RPMI8226 (cell line): Measurements from ENCODE around the gene PRKAG2.
"Not testable (repeated sequence)": the region's sequence is repeated elsewhere in the genome, so short reads cannot be mapped to it uniquely, and the experiment has no call there.

ENCODE experiments used
- DNase-seq: peaks from one replicate; pipeline ENCODE4 v3.0.0-alpha.2; 2015

Gene PRKAG2

GRCh38 chr7:151797667-151798307 is 79.1 kb downstream of the PRKAG2 start:
- not testable (repeated sequence) for DNase-seq

DNA sequence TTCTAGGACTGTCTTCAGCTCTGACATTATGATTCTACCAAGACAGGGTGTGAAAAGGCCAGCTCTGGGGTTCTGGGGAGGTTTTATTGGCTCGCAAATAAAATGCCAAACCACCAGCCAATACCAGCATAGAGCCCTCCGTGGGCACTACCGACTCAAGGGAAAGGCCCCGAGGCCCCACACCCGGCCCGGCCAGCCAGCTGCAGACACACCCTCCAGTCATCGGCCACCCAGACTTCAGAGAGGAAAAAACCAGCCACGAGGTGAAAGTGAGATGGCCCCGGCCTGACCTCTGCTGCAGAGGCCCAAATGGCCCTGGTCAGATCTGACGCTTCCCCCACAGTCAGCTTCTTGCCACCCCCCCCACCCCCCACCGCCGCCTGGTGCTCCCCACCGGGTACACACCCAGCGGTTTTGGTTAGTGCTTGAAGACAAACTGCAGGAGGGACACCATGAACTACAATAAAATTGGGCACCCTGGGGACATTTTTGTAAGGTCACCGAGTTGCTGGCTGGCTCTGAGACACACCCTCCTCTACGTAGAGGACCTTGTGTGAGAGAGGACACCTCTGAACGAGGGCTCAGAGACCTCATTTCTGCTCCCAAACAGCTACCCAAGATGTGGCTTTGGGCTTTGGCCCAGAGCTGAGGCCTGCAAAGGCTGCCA is 79.9 kb downstream of the PRKAG2 start:
- DNase-seq, result no peak

DNA sequence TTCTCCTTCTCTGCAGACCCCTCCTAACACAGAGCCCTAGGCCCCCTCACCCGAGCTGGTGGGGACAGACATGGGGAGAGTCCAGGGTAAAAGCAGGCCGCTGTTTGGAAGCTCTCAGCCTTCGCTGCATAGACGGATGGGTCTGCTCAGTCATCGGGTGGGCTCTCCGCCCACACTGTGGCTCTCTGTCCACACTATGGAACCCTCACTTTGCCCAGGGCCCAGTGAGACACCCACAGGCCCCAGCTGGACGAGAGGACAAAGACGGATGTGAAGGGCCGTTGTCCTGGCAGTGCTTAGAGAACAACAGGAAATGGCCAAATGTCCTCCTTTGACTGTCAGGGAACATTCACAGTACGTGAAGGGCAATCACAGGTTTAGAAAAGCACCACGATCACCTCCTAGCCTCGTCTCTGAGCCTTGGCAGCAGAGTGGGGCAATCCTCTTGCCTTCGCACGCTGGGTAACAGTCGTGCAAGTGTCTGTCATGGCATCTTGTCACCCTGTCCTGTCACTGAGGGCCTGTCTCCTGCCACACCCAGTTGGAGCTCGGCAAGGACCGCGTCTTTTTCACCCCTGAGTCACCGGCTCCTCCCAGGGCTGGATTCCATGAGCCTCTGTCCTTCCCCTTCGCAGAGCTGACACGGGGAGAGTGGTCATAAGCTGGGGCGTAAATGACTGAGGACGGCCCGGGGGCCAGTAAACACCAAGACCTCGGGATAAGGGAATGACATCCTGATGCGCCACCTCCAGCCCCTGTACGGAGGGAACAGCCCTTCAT is 80.6 kb downstream of the PRKAG2 start:
- no peak for DNase-seq

DNA sequence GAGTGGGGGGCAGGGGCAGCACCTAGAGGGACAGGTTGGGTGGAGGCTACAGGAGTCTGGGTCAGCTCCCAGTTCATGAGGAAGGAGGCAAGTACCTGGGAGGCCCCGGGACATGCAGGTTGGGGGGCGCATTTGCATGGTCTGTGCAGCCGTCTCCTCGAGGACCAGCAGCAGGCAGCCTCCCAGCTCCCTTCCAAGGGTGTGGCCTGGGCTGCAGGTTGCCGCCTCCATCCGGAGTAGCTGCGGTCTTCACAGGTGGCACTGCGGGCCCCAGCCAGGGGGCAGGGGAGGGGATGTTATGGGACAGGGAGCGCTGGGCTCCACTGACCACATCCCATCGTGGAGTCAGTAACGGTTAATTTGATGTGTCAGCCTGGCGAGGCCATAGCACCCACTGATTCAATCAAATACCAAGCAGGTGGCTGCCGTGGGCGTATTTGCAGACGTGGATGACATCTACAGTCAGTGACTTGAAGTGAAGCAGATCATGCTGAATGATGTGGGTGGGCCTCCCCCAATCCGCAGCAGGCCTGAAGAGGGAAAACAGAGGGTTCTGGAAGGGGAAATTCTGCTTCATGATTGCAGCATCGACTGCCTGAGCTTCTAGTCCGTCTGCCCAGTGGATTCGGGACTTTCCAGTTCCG is 81.6 kb downstream of the PRKAG2 start:
- DNase-seq, result no peak

GRCh38 chr7:151794508-151795167 is 82.3 kb downstream of the PRKAG2 start:
- no peak for DNase-seq

- no peak for DNase-seq
Measured at GRCh38 chr7:151793991-151794507, 82.9 kb downstream of the PRKAG2 start.

- DNase-seq, result no peak
Measured at GRCh38 chr7:151793531-151793951, 83.4 kb downstream of the PRKAG2 start.

- DNase-seq, result no peak
Measured at GRCh38 chr7:151792636-151793035, 84.3 kb downstream of the PRKAG2 start.

- DNase-seq, result no peak
Measured at GRCh38 chr7:151792086-151792485, 84.8 kb downstream of the PRKAG2 start.

DNA sequence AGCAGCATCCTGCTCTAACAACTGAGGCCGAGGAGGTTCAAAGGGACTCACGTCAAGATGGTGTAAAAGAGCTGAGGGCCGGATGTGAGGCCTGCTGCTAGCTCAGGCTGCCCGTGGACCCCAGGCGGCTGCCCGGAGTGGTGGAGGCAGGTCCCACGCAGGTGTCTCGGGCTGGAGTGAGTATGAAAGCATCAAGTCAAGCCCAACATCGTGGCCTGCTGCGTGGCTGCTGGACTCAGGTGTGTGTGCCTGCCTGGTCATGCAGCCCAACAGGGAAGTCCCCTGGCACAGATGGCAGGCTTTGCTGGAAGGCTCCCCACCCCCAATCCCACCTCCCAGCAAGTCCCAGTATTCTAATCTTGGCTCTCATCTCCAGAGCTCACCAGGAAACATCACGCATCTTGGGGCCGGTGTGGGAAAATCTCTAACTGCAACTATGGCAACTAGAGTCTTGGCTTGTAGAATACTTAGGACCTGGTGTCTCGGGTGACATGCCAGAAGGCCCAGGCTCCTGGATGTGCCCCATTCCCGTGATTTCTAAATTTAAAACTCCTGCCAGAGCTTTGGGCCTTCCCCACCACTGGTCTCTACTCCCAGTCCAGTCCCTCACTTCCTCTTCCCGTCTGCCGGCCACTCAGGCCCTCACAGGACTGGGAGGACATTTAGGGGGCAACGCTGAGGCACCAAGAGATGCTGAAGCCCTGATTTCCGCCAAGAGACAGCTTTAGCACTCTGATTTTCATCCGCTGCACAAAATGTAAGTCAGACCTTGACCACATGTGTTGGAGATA is 85.9 kb downstream of the PRKAG2 start:
- DNase-seq, result no peak

- no peak for DNase-seq
Measured at GRCh38 chr7:151790095-151790829, 86.7 kb downstream of the PRKAG2 start.

- DNase-seq, result no peak
Measured at GRCh38 chr7:151789380-151789947, 87.5 kb downstream of the PRKAG2 start.

GRCh38 chr7:151787348-151787747 is 89.6 kb downstream of the PRKAG2 start:
- DNase-seq, result no peak

DNA sequence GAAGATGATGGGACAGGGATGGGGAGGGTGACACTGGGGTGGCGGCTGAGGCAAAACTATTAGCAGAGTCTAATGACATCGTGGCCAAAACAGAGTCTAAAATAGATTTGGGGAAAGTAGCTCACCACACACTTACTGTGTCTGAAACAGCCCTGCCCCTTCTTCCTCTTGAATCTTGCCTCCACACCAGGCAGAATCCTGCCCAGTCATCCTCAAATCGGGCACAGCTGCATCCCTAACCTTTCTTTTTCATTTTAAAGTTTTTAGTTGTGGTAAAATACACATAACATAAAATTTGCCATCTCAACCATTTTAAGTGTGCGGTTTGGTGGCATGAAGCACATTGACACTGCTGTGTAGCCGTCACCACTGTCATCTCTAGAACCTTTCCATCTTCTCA is 90.0 kb downstream of the PRKAG2 start:
- no peak for DNase-seq

DNA sequence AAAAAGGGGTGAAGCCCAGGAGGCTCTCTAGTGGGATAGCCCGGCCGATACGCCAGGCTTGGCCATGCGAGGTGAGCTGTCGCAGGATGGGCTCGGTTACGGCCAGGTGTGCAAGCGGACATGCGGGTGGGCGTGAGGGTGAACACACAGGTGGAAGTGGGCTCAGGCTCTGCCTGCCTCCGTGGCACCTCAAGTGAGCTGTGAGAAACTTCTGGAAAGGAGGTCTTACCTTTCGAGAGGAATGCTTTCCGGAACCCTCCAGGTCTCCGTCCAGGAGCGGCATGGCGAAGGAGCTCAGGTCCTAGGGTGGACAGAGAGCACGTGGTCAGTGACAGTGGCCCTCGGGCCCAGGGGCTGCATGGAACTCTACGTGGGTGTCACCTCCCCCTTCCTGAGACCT is 90.7 kb downstream of the PRKAG2 start:
- DNase-seq, result no peak

DNA sequence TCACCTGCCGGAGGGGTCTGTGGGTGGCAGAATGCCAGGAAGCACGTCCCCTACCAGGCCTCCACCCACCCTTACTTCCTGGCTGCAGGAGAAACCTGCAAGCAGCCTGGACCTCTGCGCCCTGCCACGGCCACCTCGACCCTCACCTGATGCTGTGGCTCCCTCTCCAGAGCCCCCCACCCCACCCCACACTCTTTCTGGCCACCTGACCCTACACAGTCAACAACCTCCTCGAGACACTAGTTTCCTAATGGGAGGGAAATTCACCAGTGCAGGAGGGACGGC is 91.3 kb downstream of the PRKAG2 start:
- DNase-seq, result no peak

GRCh38 chr7:151784853-151785680 is 91.8 kb downstream of the PRKAG2 start:
- no peak for DNase-seq

DNA sequence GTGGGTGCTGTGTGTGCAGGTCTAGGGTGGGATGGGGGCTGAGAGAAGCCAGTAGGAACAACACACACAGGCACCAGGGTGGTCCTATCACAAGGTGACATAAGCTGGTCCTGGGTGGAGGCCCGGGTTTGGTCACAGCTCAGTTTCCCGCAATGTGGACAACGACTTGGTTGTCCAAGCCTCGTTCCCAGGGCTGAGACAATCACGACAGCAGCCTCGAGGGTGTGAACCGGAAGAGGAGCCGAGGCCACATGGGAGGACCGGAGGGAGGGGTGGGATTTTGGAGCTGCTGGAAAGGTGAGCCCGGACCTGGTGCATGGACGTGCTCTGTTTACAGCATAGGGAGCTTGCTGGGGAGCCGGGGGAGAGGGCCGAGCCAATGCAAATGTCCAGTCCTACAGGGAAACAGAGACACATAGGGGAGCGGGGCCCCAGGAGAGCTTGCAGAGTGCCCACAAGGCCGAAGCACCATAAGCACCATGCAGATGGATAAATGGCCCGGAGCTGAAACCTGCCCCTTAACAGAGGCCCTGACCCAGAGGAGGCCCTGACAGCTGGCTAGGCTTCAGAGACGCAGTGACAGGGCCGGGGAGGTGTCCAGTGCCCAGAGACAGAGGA is 92.8 kb downstream of the PRKAG2 start:
- no peak for DNase-seq

GRCh38 chr7:151782598-151783448 is 94.1 kb downstream of the PRKAG2 start:
- peak; percentile 84 for DNase-seq
